ENCODE data around the gene ABHD17B.
A peak's percentile ranks its signal among the peaks of the same experiment; 100 is the strongest.

Gene ABHD17B

GRCh38 chr9:71876106-71876505, 34.9 kb downstream of the ABHD17B start:
- no peak for DNase-seq

- DNase-seq: no peak
Measured at GRCh38 chr9:71875345-71875744, 35.6 kb downstream of the ABHD17B start.

GRCh38 chr9:71863631-71864030, 47.4 kb downstream of the ABHD17B start:
- no peak for DNase-seq

- no peak for DNase-seq
Measured at GRCh38 chr9:71861618-71862017, 49.4 kb downstream of the ABHD17B start.

GRCh38 chr9:71859939-71860338, 51.1 kb downstream of the ABHD17B start:
- no peak for DNase-seq

- DNase-seq: no peak
Measured at GRCh38 chr9:71858812-71859211, 52.2 kb downstream of the ABHD17B start.

- DNase-seq: no peak
Measured at GRCh38 chr9:71858102-71858798, 52.7 kb downstream of the ABHD17B start.

GRCh38 chr9:71857159-71857558, 53.8 kb downstream of the ABHD17B start:
- DNase-seq: no peak

- no peak for DNase-seq
Measured at GRCh38 chr9:71854811-71855210, 56.2 kb downstream of the ABHD17B start.

GRCh38 chr9:71853084-71853483, 57.9 kb downstream of the ABHD17B start:
- DNase-seq: no peak

- no peak for DNase-seq
Measured at GRCh38 chr9:71850996-71851395, 60.0 kb downstream of the ABHD17B start.

GRCh38 chr9:71847892-71848291, 63.1 kb downstream of the ABHD17B start:
- no peak for DNase-seq

- no peak for DNase-seq
Measured at GRCh38 chr9:71844808-71845207, 66.2 kb downstream of the ABHD17B start.

- no peak for DNase-seq
Measured at GRCh38 chr9:71839668-71840067, 71.3 kb downstream of the ABHD17B start.

GRCh38 chr9:71835596-71835995, 75.4 kb downstream of the ABHD17B start:
- DNase-seq: no peak

- DNase-seq: no peak
Measured at GRCh38 chr9:71830929-71831328, 80.1 kb downstream of the ABHD17B start.

GRCh38 chr9:71830153-71830552, 80.8 kb downstream of the ABHD17B start:
- no peak for DNase-seq

- no peak for DNase-seq
Measured at GRCh38 chr9:71826279-71826678, 84.7 kb downstream of the ABHD17B start.

- DNase-seq: no peak
Measured at GRCh38 chr9:71824257-71824656, 86.7 kb downstream of the ABHD17B start.

GRCh38 chr9:71822935-71823334, 88.1 kb downstream of the ABHD17B start:
- DNase-seq: peak; percentile 84

GRCh38 chr9:71822456-71822855, 88.5 kb downstream of the ABHD17B start:
- DNase-seq: peak; percentile 68

GRCh38 chr9:71821405-71821804, 89.6 kb downstream of the ABHD17B start:
- no peak for DNase-seq

- DNase-seq: no peak
Measured at GRCh38 chr9:71820403-71820921, 90.5 kb downstream of the ABHD17B start.

GRCh38 chr9:71819115-71819739, 91.8 kb downstream of the ABHD17B start:
- no peak for DNase-seq

All from islet precursor cell (in vitro differentiated cells).